GM12878 (cell line): Measurements from ENCODE around the gene ZNF776. TPM values are rescaled to one million over a fixed set of nuclear protein-coding genes. Genes with fewer than 3 reads are reported as not detected.
A peak's percentile ranks its signal among the peaks of the same experiment; 100 is the strongest.

Experiments
- BACH1 ChIP-seq: fragments of 450-650 bp; IDR thresholded peaks from 2 replicates; pipeline ENCODE4 v1.6.1; 2017; ENCODE audit warnings: mild to moderate bottlenecking, borderline replicate concordance
- CEBPZ ChIP-seq: fragments of 150-350 bp; IDR thresholded peaks from 2 replicates; pipeline ENCODE4 v1.6.1; 2016; ENCODE audit warnings: low read depth, low read length
- CREM ChIP-seq: IDR thresholded peaks from 2 replicates; pipeline ENCODE4 v1.6.1; 2014; ENCODE audit warnings: antibody characterized with exemption, low read depth
- DPF2 ChIP-seq: fragments of 450-650 bp; IDR thresholded peaks from 2 replicates; pipeline ENCODE4 v1.6.1; 2017; ENCODE audit warnings: mild to moderate bottlenecking
- EP300 ChIP-seq, 2 experiments: fragments of 150-350 bp in 1 of 2; IDR thresholded peaks; 2 replicates each; pipeline ENCODE4 v1.6.1; 2011 to 2012; ENCODE audit warnings: low read depth in 2 of 2, low read length in 2 of 2, borderline replicate concordance in 1 of 2, improper control_type of control experiment in 1 of 2, inconsistent platforms in 1 of 2; ENCODE audit not compliant: control insufficient read depth in 1 of 2
- KAT2A ChIP-seq: conservative IDR thresholded peaks from 2 replicates; pipeline ENCODE4 v1.6.1; 2011; ENCODE audit warnings: low read depth, low read length; ENCODE audit not compliant: control insufficient read depth
- MEF2B ChIP-seq: fragments of 450-650 bp; IDR thresholded peaks from 2 replicates; pipeline ENCODE4 v1.6.1; 2018; ENCODE audit warnings: mild to moderate bottlenecking, moderate library complexity; ENCODE audit not compliant: partially characterized antibody, poor library complexity, severe bottlenecking
- MTA2 ChIP-seq: fragments of 450-650 bp; IDR thresholded peaks from 2 replicates; pipeline ENCODE4 v1.6.1; 2016; ENCODE audit warnings: low read depth, mild to moderate bottlenecking, moderate library complexity
- NFIC ChIP-seq: IDR thresholded peaks from 2 replicates; pipeline ENCODE4 v1.6.1; 2012; ENCODE audit warnings: low read depth, mild to moderate bottlenecking, inconsistent platforms, low read length, moderate library complexity
- NFYA ChIP-seq: IDR thresholded peaks from 2 replicates; pipeline ENCODE4 v1.6.1; 2011; ENCODE audit warnings: low read depth, mild to moderate bottlenecking, low read length, improper control_type of control experiment, borderline replicate concordance
- POLR2AphosphoS5 ChIP-seq: IDR thresholded peaks from 2 replicates; pipeline ENCODE4 v1.6.1; 2011; ENCODE audit warnings: mild to moderate bottlenecking, low read length, inconsistent platforms
- PRDM15 ChIP-seq: fragments of 450-650 bp; formaldehyde crosslinking; IDR thresholded peaks from 2 replicates; pipeline ENCODE4 v1.4.0; 2020; ENCODE audit warnings: mild to moderate bottlenecking, moderate library complexity
- RCOR1 ChIP-seq: conservative IDR thresholded peaks from 2 replicates; pipeline ENCODE4 v1.6.1; 2012; ENCODE audit warnings: low read depth, low read length, improper control_type of control experiment
- RELB ChIP-seq: fragments of 450-650 bp; IDR thresholded peaks from 2 replicates; pipeline ENCODE4 v1.6.1; 2017; ENCODE audit warnings: low read depth, mild to moderate bottlenecking, moderate library complexity
- RUNX3 ChIP-seq: IDR thresholded peaks from 2 replicates; pipeline ENCODE4 v1.6.1; 2012; ENCODE audit warnings: low read length, inconsistent platforms
- SIX5 ChIP-seq: IDR thresholded peaks from 2 replicates; pipeline ENCODE4 v1.6.1; 2011; ENCODE audit warnings: mild to moderate bottlenecking, low read depth, low read length, moderate library complexity; ENCODE audit not compliant: severe bottlenecking
- SUPT20H ChIP-seq: IDR thresholded peaks from 2 replicates; pipeline ENCODE4 v1.6.1; 2011; ENCODE audit warnings: low read depth, mild to moderate bottlenecking, low read length, moderate library complexity, borderline replicate concordance; ENCODE audit not compliant: control insufficient read depth
- SUZ12 ChIP-seq: fragments of 200-600 bp; sonication (generic); IDR thresholded peaks from one replicate; pipeline ENCODE4 v1.6.1; 2018; ENCODE audit warnings: antibody characterized with exemption, mild to moderate bottlenecking; ENCODE audit not compliant: unreplicated experiment
- ZNF622 ChIP-seq: fragments of 450-650 bp; IDR thresholded peaks from 2 replicates; pipeline ENCODE4 v1.6.1; 2017; ENCODE audit warnings: mild to moderate bottlenecking, inconsistent platforms
- polyA plus RNA-seq, 11 experiments: library from polyadenylated mRNA; depleted of rRNA in 4 of 11; unstranded in 6 of 11; stranded (reverse) in 5 of 11; fragments of >200 nt; fragmentation: Nextera tagmentation in 4 of 11; fragmentation: Illumina TruSeq in 1 of 11; extraction: Ambion mirVana in 4 of 11; extraction: Trizol in 1 of 11; gene quantifications; 1 replicate in 1 of 11; 2 replicates in 10 of 11; pipeline versions ENCODE4 v1.2.1 to v1.2.3, GENCODE V29; 2011 to 2016; ENCODE audit warnings: inconsistent platforms in 2 of 11, missing spikeins in 2 of 11, low read depth in 1 of 11
- total RNA-seq, 4 experiments: library from RNA; depleted of rRNA in 3 of 4; stranded (reverse); fragments of >200 nt in 3 of 4; fragmentation: Illumina TruSeq in 1 of 4; extraction: Trizol in 1 of 4; gene quantifications; 2 replicates each; pipeline versions ENCODE4 v1.2.1 to v1.2.3, GENCODE V29; 2013 to 2021

The ZNF776 gene
- total and polyA plus RNA-seq, 10 of the 15 experiments (the other 5 are each of a cell fraction or from before 2014, with no cell fraction given) = 1.9 to 16.3 (median 11.7) TPM

- TF ChIP-seq RELB (peak; percentile 41; the same call in 1 of the 2 replicates), MTA2 (no peak), SUZ12 (no peak), NFYA (peak; percentile 46; the same call in 1 of the 2 replicates), BACH1 (no peak), ZNF622 (no peak), RUNX3 (peak; percentile 38; the same call in 1 of the 2 replicates), SUPT20H (no peak), POLR2AphosphoS5 (peak; percentile 92), SIX5 (peak; percentile 92), RCOR1 (no peak), PRDM15 (no peak), NFIC (no peak), EP300 (IDR thresholded peaks at IDR 0.05; ENCODE audit: borderline replicate concordance in 1 of 2, control insufficient read depth in 1 of 2, low read depth in 2 of 2, low read length in 2 of 2) (no peak), KAT2A (no peak), CREM (peak; percentile 84), CEBPZ (peak; percentile 76), MEF2B (peak; percentile 15), DPF2 (peak; percentile 76; the same call in 1 of the 2 replicates)
Measured at GRCh38 chr19:57746580-57747471, at the start of gene ZNF776 (continued).
